GM12873 (cell line): ENCODE measurements around the gene APP.

Experiments
- CTCF ChIP-seq: IDR thresholded peaks from 2 replicates; pipeline ENCODE4 v1.5.1; 2012; ENCODE audit warnings: low read depth, mild to moderate bottlenecking, moderate library complexity, low read length, control low read depth; ENCODE audit not compliant: insufficient read depth; ENCODE audit errors: missing control alignments

Gene APP

GRCh38 chr21:25944082-25944481 is 226.5 kb downstream of the APP start:
- TF ChIP-seq CTCF = no peak

GRCh38 chr21:25942135-25942534 is 228.4 kb downstream of the APP start:
- no peak for TF ChIP-seq CTCF

- no peak for TF ChIP-seq CTCF
Observed at GRCh38 chr21:25939396-25939761, 231.2 kb downstream of the APP start.

GRCh38 chr21:25938658-25939395 is 231.7 kb downstream of the APP start:
- TF ChIP-seq CTCF = no peak

- no peak for TF ChIP-seq CTCF
Observed at GRCh38 chr21:25936776-25937175, 233.8 kb downstream of the APP start.

GRCh38 chr21:25934771-25935224 is 235.8 kb downstream of the APP start:
- no peak for TF ChIP-seq CTCF

GRCh38 chr21:25934130-25934529 is 236.4 kb downstream of the APP start:
- no peak for TF ChIP-seq CTCF
